GM18907 (cell line): ENCODE measurements around the gene FRMD6.
"Not testable (repeated sequence)": the region's sequence is repeated elsewhere in the genome, so short reads cannot be mapped to it uniquely, and the experiment has no call there.

Experiments
- ATAC-seq: cut with Tn5 transposase; IDR thresholded peaks from one replicate; pipeline ENCODE4 v1.9.1; 2021; ENCODE audit warnings: mild to moderate bottlenecking, moderate library complexity; ENCODE audit not compliant: unreplicated experiment

The FRMD6 gene

GRCh38 chr14:51627313-51627712 lies 24.4 kb upstream of the FRMD6 start:
- ATAC-seq = no peak

DNA sequence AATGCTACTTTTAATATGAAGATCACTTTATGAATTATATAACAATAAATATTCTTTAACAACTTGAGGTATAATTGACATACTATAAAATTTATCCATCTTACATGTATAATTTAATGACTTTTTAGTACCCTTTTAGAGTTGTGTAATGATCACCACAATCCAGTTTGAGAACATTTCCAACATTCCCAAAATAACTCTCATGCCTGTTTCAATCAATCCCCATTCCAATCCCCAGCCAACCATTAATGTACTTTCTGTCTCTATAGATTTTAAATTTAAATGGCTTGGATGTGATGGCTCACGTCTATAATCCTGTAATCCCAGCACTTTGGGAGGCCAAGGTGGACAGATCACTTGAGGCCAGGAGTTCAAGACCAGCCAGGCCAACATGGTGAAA lies 23.5 kb upstream of the FRMD6 start:
- no peak for ATAC-seq

GRCh38 chr14:51630987-51631386 lies 20.7 kb upstream of the FRMD6 start:
- no peak for ATAC-seq

- not testable (repeated sequence) for ATAC-seq
Observed at GRCh38 chr14:51633298-51633697, 18.4 kb upstream of the FRMD6 start.

DNA sequence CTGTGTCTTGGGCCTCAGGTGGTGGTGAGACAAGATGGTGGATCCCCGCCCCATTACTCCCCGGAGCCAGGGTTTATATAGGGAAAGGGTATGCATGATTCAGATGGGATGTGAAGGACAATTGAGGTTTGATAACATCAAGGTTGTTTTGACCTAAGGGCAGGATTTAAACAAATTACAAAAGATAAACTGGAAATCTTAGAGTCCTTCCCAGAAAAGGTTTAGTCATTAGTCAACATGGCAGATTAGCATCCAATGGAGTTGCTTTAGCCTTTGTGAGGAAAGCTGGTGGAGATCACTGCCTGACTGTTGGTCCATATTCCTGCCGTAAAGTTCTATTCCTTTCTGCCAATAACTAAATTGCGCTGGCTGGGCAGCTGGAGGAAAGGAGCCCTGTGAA lies 15.6 kb upstream of the FRMD6 start:
- ATAC-seq = no peak

DNA sequence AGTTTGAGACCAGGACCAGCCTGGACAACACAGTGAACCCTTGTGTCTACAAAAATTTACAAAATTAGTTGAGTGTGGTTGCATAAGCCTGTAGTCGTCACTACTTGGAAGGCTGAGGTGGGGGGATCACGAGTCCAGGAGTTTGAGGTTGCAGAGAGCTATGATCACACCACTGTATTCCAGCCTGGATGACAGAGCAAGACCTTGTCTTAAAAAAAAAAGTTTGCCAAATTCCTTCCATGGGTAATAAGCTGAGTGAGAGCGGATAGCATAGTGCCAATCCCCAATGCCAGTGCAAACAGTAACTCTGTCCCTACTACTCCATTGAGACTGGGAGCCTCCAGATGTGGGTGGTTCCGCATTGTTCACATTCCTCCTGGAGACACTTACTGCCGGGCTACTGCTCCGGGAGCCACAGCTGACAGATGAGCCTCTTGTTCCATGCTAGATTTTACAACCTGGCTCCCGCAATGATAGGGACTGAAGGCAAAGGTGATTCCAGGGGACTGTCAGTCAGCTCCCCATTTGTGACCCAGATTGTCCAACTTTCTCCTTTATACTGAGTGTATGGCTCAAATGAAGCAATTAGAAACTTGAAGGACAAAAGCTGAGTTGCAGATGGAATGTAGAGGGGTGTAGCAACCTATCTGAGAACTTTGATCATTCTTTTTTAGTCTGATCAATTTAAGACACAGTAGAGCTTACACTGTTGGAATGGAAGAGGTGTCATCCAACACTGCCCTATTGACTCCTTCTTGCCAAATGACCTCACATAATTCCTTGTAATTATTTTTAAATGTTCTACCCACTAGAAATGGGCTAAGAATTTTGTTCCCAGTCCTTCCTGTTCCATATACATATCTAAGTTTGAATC lies 13.4 kb upstream of the FRMD6 start:
- no peak for ATAC-seq

- no peak for ATAC-seq
Observed at GRCh38 chr14:51639668-51640316, 11.9 kb upstream of the FRMD6 start.

DNA sequence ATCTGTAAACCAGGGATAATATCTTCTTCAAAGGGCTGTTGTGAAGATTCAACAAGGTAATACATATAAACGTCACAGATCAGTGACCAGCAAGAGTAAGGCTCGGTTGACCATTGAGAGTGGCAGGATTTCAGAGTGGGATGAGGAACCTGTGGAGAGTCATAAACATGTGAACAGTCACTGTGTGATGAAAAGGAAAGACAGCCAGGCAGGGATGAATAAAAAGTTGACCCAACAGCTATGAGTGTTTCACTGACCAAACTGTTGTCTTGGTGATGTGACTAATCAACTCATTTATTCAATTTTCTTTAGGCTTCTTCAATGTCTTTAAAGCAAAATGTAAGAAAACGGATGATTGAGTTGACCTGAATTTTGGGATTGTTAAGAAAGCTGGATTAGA lies 8.6 kb upstream of the FRMD6 start:
- no peak for ATAC-seq

- no peak for ATAC-seq
Observed at GRCh38 chr14:51644217-51644933, 7.3 kb upstream of the FRMD6 start.

DNA sequence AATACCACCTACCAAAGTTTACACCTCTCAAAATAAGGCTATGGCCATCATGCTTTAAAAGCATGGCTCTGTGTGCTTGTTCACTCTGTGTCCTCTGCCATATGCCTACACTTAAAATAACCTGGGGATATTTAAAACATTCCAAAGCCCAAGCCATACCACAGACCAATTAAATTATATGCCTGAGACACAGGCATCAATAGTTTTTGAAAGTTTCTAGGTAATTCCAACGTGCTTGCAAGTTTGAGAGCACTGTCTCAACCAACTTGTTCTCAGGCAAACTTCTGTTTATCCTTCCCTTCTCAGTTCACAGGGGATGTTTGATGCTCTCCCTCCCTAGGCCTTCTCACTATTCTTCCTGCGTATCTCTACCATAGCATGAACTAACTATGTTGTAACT lies 3.4 kb upstream of the FRMD6 start:
- no peak for ATAC-seq

DNA sequence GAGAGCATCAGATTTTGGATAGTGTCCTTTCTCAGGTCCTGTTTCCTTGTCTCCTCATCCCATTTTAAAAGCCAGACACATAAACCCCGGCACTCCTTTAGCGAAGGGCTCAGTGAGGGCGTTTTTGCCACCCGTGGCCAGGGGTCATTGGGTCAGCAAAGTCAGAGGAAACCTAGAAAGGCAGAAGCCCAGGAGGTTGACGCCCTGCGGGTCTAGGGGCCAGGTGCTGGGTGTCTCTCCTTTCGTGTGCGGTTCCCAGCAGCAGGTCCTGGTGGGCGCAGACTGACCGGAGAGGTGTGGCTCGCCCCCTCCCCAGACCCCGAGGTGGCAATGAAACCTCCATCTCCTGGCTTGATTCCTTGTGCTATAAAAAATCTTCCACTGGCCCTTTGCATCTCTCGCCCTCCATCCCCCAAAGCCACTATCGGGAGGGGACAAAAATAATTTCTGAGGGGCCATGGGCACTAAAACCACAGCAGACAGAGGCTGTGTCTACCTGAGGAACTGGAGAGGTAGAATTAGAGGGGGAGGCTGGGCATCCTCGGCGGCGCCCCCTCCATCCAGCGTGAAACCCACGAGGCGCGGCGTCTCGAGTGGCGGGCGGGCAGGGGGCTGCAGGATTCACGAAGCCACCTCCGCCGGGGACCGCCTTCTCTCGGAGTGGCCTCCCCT lies 858 bp upstream of the FRMD6 start:
- ATAC-seq = no peak

GRCh38 chr14:51652168-51653078 lies 713 bp downstream of the FRMD6 start:
- peak; percentile 43 for ATAC-seq

DNA sequence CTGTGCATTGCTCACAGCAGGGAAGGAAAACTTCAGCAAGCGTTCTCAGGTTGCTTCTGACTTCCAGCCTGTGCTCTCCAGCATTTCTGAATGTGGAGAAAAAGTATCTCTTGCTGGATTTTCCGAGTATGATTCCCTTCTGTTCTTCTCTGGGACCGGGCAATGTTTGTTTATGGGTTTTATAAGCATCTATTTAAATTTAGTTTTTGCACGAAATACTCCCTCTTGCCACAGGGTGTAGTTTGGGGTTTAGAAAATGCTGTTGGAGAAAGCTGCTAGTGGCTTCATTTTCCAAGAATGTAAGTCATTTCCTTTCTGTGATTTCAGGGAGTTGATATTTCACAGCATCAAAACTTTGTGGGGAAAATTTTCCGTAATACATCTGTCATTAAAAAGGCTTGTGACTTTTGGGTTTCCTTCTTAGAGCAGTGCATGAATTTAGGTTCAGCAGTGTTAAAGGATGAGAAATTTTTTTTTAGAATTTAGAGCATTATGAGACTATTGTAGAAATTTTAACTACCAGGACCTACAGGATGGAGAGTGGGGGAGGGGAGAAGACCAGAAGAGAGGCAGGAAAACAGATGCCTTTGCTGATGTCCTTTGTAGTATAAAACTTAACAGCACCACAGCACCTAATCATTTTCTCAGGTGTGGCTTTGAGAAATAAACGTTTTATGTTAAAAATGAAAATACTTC lies 1.5 kb downstream of the FRMD6 start:
- no peak for ATAC-seq

GRCh38 chr14:51653775-51654532 lies 2.2 kb downstream of the FRMD6 start:
- no peak for ATAC-seq

GRCh38 chr14:51654533-51654845 lies 2.8 kb downstream of the FRMD6 start:
- ATAC-seq = no peak

- ATAC-seq = no peak
Observed at GRCh38 chr14:51657762-51658161, 6.1 kb downstream of the FRMD6 start.

DNA sequence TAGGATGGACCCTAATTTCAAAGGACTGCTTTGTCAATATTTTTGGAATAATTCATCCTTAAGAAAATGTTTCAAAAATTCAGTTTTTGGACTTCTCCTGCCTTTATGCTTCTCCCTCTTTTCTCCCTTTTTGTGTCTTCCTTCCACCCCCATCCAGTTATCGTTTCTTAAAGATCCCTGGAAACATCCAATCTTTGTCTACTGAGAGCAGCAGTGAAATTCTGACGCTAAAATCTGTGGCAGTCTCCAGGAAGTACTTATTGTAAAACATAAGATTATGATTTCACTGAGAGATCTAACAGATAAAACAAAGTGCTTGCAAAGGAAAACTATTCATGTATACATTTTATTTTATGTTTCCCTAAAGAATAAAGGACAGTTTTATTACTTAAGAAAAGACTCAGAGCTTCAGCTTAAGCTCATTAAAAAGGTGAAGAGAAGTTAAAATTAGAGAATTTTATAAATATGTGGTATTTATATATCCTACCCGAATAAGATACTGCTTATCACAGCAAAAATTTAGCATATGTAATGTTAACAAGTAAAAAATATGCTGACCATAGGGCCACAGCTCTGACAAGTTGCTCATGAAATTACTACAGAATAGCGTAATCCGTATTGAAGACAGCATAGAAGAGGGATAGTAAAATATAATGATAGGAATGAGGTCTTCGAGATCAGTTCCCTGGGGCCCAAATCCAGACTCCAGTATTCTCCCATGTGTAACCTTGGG lies 6.9 kb downstream of the FRMD6 start:
- no peak for ATAC-seq

DNA sequence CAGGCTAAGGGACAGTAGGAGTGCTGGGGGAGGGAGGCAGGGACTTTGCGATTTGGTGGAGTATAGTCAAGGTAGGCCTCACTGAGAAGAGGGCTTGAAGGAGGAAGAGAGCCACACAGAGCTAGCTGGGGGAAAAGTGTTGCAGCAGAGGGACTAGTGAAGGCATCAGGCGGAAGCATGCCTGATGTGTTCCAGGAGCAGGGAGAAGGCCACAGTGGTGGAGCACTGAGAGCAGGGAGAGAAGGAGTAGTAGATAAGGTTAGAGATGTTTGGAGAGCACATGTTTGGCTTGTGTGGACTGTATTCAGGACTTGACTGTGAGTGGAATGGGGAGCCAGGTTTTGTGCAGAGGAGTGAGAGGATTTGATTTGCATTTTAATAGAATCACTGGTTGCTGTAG lies 9.0 kb downstream of the FRMD6 start:
- ATAC-seq = no peak
